AG10803 (cell line): Measurements from ENCODE around the gene SFMBT2.

Experiments used
- DNase-seq: peaks from one replicate; pipeline ENCODE4 v3.0.0; 2010; ENCODE audit warnings: low read depth
- H3K4me3 ChIP-seq: 2 replicates; pipeline ENCODE4 v1.5.1; 2011; ENCODE audit warnings: mild to moderate bottlenecking, low read length, control low read depth
- TF ChIP-seq, protein P1 (sequence below): conservative IDR thresholded peaks from 2 replicates; pipeline ENCODE4 v1.5.1; 2011; ENCODE audit warnings: mild to moderate bottlenecking, low read length, control low read depth, inconsistent platforms

Gene SFMBT2

GRCh38 chr10:7444551-7445121 lies 33.8 kb upstream of the SFMBT2 start:
- no peak overlapping the region for H3K4me3 ChIP-seq
- TF ChIP-seq, protein P1, sequence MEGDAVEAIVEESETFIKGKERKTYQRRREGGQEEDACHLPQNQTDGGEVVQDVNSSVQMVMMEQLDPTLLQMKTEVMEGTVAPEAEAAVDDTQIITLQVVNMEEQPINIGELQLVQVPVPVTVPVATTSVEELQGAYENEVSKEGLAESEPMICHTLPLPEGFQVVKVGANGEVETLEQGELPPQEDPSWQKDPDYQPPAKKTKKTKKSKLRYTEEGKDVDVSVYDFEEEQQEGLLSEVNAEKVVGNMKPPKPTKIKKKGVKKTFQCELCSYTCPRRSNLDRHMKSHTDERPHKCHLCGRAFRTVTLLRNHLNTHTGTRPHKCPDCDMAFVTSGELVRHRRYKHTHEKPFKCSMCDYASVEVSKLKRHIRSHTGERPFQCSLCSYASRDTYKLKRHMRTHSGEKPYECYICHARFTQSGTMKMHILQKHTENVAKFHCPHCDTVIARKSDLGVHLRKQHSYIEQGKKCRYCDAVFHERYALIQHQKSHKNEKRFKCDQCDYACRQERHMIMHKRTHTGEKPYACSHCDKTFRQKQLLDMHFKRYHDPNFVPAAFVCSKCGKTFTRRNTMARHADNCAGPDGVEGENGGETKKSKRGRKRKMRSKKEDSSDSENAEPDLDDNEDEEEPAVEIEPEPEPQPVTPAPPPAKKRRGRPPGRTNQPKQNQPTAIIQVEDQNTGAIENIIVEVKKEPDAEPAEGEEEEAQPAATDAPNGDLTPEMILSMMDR, result no peak
- no peak for DNase-seq

DNA sequence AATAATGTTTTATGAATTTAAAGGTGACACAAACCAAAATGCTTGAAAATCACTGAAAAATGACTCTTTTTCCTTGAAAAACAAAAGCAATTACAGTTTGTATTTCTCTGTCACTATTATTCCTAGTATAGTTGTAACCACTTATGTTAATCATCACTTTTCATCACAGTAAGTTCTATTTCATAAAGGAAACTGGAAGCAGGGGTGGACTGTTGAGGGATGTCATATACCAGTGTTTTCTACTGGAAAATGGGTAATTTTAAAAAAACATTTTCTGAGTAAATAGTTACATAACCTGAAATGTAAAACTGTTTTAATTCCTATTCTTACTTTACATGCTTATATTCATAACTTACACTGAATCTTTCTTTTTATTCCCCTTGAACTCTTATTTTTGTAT lies 32.2 kb upstream of the SFMBT2 start:
- DNase-seq, result no peak
- H3K4me3 ChIP-seq, result no peak overlapping the region
- TF ChIP-seq, protein P1, result no peak

DNA sequence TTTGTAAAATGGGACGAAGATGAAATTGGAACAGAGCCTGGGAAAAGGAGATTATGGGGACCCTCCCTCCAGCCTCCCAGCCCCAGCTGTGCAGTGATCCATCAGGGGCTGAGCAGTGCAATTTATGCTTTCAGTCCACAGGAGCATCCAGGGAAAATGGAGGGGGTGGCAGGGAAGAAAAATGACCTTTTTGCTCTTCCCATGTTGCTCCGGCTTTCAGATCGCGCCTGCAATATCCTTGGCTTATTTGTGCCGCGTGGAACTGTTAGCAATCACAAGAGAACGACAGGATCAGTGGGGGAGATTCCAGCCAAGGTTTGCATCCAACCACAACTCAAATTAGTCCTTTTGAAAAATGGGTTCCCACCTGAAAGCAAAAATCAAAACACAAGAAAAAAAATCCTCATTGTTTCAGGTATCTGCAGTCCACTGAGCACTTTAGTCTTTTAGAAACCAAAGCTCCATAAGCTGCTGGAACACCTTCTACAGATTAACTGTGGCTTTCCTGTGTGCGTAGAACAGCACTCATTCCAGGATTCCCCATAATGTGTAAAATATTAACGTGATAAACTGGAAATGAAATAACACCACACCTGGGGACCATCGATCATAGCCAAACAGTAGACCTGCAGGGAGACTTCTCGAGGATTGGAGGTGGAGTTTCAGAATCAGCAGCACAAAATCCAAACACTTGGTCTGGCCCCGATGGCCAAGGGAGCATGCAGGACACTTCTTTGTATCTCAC lies 30.7 kb upstream of the SFMBT2 start:
- H3K4me3 ChIP-seq, result no peak overlapping the region
- no peak for DNase-seq
- TF ChIP-seq, protein P1, result no peak

DNA sequence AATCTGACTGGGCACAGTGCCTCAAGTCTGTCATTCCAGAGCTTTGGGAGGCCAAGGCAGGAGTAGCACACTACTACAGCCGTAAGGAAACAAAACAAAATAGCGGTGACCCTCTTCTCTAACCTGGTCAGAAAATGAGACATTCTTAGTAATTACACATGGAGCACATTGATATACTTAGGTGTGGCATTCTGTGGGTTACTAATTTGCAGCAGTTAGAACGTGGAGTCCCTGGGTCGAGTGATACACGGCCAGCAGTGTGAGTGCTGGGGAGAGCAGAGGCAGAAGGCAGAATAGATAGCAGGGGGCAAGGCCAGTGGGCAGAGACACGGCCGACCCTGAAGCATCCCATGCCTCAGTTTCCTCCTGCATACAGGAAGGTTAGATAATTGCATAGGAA lies 28.9 kb upstream of the SFMBT2 start:
- no peak for DNase-seq
- TF ChIP-seq, protein P1, result no peak
- H3K4me3 ChIP-seq, result no peak overlapping the region

- no peak for DNase-seq
- no peak overlapping the region for H3K4me3 ChIP-seq
- TF ChIP-seq, protein P1, result no peak
These were observed 27.6 kb upstream of the SFMBT2 start for GRCh38 chr10:7438196-7438986.

- DNase-seq, result no peak
- TF ChIP-seq, protein P1, result no peak
- no peak overlapping the region for H3K4me3 ChIP-seq
These were observed 25.8 kb upstream of the SFMBT2 start for GRCh38 chr10:7436490-7437100.
